Mesothelial cell of epicardium (in vitro differentiated cells): Measurements from ENCODE around the gene ANKRD11. TPM values are rescaled to one million over a fixed set of nuclear protein-coding genes. Genes with fewer than 3 reads are reported as not detected.

Source experiments
- DNase-seq, 2 experiments: peaks; one replicate each; pipeline ENCODE4 v3.0.0; 2021; ENCODE audit warnings: low spot score in 2 of 2; ENCODE audit not compliant: unreplicated experiment in 2 of 2
- H3K27ac Mint-ChIP-seq: 2 replicates; pipeline ENCODE4 v1.8.0; 2021; ENCODE audit warnings: mixed read lengths
- H3K27me3 Mint-ChIP-seq: 2 replicates; pipeline ENCODE4 v1.8.0; 2021; ENCODE audit warnings: low read depth, mixed read lengths
- H3K36me3 Mint-ChIP-seq: 2 replicates; pipeline ENCODE4 v1.8.0; 2021; ENCODE audit warnings: mixed read lengths
- H3K4me1 Mint-ChIP-seq: 2 replicates; pipeline ENCODE4 v1.8.0; 2021; ENCODE audit warnings: mixed read lengths
- H3K4me3 Mint-ChIP-seq: 2 replicates; pipeline ENCODE4 v1.8.0; 2021; ENCODE audit warnings: mild to moderate bottlenecking, moderate library complexity, mixed read lengths
- H3K9me3 Mint-ChIP-seq: 2 replicates; pipeline ENCODE4 v1.8.0; 2021; ENCODE audit warnings: mixed read lengths
- total RNA-seq: library from RNA; stranded (reverse); gene quantifications from 3 replicates; pipeline ENCODE4 v1.2.1, GENCODE V29; 2021
- TF ChIP-seq, protein P1 (sequence below): fragments of 200-600 bp; sonication (generic); IDR thresholded peaks from one replicate; pipeline ENCODE4 v1.5.0; 2021; ENCODE audit warnings: antibody characterized with exemption; ENCODE audit not compliant: unreplicated experiment

Gene ANKRD11
- total RNA-seq, 1 donor from 2014 or later = 247 TPM

DNA sequence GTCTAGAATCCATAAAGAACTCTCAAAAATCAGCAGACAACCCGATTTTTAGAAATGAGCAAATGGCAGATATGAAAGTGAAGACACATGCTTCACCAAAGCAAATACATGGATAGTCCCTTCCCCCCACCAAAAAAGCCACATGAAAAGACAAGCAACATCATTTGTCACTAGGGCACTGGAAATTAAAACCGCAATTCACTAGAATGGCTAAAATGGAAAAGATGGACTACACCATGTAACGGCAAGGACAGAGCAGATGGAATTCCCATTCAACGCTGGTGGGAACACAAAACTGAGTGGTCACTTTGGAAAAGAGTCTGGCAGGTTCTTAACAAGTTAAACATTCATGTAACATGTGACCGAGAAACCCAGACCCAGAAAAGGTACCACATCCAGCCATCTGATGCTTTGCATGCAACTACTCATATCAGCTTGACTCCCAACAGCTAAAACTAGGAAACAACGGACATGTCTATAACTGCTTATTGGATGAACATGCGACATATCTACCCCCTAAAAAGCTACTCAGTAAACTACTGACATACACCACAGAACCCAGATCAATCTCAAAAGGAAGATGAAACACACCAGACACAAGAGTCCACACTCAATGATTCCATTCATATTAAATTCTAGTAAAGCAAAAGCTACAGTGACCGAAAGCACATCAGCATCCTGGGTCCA is 140.3 kb downstream of the ANKRD11 start:
- no peak overlapping the region for H3K27ac Mint-ChIP-seq
- peaks cover 3% of the 10 kb centered on the region for H3K36me3 Mint-ChIP-seq
- TF ChIP-seq, protein P1, sequence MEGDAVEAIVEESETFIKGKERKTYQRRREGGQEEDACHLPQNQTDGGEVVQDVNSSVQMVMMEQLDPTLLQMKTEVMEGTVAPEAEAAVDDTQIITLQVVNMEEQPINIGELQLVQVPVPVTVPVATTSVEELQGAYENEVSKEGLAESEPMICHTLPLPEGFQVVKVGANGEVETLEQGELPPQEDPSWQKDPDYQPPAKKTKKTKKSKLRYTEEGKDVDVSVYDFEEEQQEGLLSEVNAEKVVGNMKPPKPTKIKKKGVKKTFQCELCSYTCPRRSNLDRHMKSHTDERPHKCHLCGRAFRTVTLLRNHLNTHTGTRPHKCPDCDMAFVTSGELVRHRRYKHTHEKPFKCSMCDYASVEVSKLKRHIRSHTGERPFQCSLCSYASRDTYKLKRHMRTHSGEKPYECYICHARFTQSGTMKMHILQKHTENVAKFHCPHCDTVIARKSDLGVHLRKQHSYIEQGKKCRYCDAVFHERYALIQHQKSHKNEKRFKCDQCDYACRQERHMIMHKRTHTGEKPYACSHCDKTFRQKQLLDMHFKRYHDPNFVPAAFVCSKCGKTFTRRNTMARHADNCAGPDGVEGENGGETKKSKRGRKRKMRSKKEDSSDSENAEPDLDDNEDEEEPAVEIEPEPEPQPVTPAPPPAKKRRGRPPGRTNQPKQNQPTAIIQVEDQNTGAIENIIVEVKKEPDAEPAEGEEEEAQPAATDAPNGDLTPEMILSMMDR = no peak
- no peak for DNase-seq
- no peaks in the 10 kb centered on the region for H3K27me3 Mint-ChIP-seq
- no peak overlapping the region for H3K4me3 Mint-ChIP-seq
- no peaks in the 10 kb centered on the region for H3K9me3 Mint-ChIP-seq
- peaks cover 40% of the 10 kb centered on the region for H3K4me1 Mint-ChIP-seq

DNA sequence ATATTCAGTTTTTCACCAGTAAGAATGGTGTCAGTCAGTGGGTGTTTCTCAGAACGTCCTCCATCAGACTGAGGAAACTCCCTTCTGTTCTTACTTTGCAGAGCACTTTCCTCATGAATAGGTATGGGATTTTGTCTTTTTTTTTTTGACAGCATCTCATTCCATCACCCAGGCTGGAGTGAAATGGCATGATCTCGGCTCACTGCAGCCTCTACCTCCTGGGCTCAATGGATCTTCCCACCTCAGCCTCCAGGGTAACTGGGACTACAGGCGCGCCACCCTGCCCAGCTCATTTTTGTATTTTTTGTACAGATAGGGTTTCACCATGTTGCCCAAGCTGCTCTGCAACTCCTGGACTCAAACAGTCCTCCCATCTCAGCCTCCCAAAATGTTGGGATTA is 142.6 kb downstream of the ANKRD11 start:
- peaks cover 51% of the 10 kb centered on the region for H3K4me1 Mint-ChIP-seq

DNA sequence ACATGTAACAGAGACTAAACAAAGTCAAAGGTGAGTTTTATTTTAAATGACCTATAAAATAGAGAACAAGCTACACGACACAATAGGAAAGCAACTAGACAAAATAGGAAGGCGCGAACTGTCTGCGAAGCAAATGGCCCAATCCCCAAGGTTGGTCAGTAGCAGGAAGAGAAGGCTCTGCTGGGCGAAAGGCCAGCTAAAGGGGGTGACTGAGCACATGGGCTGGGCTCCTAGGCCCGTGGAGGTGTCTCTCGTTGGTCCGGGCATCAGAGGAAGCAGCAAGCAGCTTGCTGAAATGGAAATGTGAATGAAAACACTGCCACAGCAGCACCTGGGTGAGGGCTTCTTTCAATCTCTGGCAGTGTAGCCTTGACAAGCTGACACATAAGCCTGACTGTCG is 143.5 kb downstream of the ANKRD11 start:
- Mint-ChIP-seq H3K27ac (peak overlapping the region; percentile 71), H3K9me3 (no peaks in the 10 kb centered on the region), H3K27me3 (no peaks in the 10 kb centered on the region), H3K4me1 (peaks cover 42% of the 10 kb centered on the region), H3K4me3 (no peak overlapping the region), H3K36me3 (peaks cover 3% of the 10 kb centered on the region)
- TF ChIP-seq, protein P1 = no peak
- no peak for DNase-seq

More for the DNA sequence above, 142.6 kb downstream of the ANKRD11 start:
- H3K27ac Mint-ChIP-seq = no peak overlapping the region
- DNase-seq = no peak
- TF ChIP-seq, protein P1 = no peak
- H3K27me3 Mint-ChIP-seq = no peaks in the 10 kb centered on the region
- H3K9me3 Mint-ChIP-seq = no peaks in the 10 kb centered on the region
- no peak overlapping the region for H3K4me3 Mint-ChIP-seq
- H3K36me3 Mint-ChIP-seq = peaks cover 3% of the 10 kb centered on the region

DNA sequence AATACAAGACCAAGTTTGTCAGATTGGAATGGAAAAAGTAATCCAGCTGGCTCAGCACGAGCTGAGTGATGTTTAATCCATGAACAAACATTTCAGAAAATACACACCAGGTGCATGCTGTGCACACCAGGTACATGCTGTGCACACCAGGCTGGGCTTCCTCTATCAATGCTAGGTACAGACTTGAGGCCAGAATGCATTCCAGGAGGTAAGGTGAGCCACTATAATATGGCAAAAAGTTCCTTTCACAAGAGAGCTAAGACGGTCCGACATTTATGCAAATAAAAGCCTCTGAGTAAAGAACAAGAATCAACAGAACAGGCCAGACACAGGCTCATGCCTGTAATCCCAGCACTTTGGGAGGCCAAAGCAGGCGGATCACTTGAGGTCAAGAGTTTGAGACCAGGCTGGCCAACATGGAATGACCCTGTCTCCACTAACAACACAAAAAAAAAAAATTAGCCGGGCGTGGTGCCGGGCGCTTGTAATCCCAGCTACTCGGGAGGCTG is 144.7 kb downstream of the ANKRD11 start:
- H3K27me3 Mint-ChIP-seq = no peaks in the 10 kb centered on the region
- H3K9me3 Mint-ChIP-seq = no peaks in the 10 kb centered on the region
- TF ChIP-seq, protein P1 = no peak
- H3K4me1 Mint-ChIP-seq = peaks cover 38% of the 10 kb centered on the region
- H3K27ac Mint-ChIP-seq = peak overlapping the region; percentile 85
- no peaks in the 10 kb centered on the region for H3K36me3 Mint-ChIP-seq
- no peak for DNase-seq
- no peak overlapping the region for H3K4me3 Mint-ChIP-seq

DNA sequence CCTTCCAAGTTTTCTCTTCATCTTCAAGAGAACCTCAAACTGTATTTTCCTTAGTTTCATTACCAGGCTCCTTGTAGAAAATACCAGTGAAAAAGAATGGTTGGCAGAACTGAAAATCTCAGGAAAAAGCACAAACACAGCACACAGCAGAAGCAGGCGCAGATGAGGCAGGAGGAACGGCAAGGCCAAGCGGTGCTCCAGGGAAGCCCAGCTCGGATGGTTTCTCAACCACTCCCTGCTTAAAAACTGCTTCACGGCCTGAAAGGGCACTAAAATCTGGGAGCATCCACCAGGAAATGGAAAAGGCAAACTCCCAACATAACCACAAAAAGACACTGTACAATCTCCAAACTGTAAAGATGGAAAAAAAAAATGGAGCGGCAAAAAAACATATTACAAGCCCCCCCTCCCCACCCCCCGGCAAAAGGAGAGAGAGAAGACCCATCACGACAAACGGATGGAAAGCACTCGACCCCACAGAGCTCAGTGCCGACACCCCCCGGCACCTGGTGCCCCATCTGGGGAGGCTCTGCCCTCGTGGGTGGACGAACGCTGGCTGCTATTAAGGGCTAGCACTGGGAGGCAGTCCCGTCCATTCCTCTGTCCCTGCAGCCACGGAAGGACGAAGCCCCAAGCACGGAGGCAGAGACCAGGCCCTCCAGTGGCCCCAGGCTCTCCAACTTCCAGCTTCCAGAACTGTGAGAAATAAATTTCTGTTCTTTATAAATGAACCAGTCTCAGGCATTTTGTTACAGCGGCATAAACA is 145.3 kb downstream of the ANKRD11 start:
- Mint-ChIP-seq H3K27me3 (no peaks in the 10 kb centered on the region), H3K4me1 (peaks cover 36% of the 10 kb centered on the region), H3K4me3 (no peak overlapping the region), H3K36me3 (no peaks in the 10 kb centered on the region), H3K27ac (peak overlapping the region; percentile 85), H3K9me3 (no peaks in the 10 kb centered on the region)
- DNase-seq = no peak
- TF ChIP-seq, protein P1 = no peak
